Activated CD8-positive, alpha-beta memory T cell treated with anti-CD3 and anti-CD28 coated beads for 4 hours (primary cell): ENCODE results near the gene ARL17B.
A peak's percentile ranks its signal among the peaks of the same experiment; 100 is the strongest.
"Not testable (repeated sequence)": the region's sequence is repeated elsewhere in the genome, so short reads cannot be mapped to it uniquely, and the experiment has no call there.

Experiments used
- DNase-seq, 2 donors: peaks; one replicate each; pipeline ENCODE4 v3.0.0-alpha.2; 2020; ENCODE audit warnings: low read depth in 2 of 2

Gene ARL17B

DNA sequence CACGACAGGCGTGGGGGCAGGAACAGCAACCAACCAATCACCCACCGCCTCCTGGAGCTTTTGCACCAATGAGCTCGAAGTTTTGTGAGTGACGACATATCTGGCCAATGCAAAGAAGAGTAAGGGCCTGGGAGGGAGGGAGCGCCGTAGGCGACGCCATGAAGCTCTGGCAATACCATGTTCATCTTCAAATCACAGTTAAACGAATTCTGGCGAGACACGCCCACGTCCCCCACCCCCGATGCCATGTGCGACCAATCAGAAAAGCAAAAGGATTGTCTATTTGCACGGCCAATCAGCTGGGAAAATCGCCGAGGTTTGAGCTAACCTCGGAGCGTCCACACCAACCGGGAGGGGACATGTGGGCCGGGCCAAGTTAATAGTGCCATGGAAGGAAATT, at the start of gene ARL17B:
Gene ARL17B (minus strand): TSS at position 12 of the 400 bp plus-strand sequence. CDS start 3,369 bp downstream, outside the sequence.
- peak; percentile 25 to 92 for DNase-seq

DNA sequence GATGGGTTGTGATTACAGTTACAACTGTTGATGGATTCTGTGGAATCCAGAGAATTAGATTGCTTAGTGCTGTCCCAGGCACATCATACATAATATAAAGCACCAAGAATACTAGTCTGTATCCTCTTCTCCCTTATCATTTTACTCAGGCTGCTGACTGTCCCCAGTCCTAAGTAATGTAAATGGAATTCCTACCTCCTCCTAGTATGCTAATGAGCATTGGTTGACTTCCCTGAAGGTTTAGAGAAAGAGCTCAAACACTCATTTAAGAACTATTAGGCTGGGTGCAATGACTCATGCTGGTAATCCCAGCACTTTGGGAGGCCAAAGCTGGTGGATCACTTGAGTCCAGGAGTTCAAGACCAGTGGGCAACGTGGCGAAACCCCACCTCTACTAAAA, 48.3 kb upstream of the ARL17B start:
- DNase-seq = not testable (repeated sequence)

DNA sequence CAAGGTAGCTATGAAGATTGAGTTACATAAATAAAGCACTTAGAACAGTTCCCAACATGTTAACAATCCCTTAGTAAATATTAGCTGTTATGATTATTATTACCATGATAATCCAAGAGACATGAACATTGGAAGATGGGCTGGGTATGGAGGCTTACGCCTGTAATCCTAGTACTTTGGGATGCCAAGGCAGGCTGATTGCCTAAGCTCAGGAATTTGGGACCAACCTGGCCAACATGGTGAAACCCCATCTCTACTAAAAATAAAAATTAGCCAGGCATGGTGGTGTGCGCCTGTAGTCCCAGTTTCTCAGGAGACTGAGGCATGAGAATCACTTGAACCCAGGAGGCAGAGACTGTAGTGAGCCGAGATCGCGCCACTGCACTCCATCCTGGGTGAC, 45.6 kb upstream of the ARL17B start:
- DNase-seq = not testable (repeated sequence)

DNA sequence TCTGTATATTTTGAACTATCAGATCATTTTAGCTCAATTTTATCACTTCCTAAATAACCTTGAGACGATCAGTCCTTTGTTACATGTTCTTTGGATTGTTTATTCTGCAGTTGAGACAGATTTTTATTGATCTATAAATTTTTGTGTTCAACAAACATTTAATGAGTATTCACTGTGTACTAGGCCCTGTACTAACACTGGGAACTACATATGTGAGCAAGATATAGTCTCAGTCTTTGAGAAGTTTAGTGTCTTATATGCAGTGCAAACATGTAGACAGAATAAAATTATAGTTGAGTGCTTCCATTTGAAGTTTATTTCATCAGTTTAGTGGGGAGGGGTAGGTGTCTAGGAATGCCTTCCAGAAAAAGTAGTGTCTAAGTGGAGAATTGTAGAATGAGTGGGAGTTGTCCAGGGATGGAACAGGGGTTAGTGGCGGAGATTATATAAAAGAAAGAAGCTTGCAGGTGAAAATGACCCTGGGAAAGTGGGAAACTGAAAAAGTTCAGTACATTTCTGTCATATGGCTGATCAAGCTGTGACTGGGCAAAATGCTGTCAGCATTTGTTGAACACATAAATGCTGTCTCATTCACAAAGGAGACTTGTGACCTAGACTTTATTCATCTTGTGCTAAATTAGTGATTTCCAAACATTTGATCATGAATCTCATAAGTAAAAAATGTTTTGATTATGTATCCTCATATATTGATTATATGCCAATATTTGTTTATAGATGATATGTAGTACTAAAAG, 39.6 kb upstream of the ARL17B start:
- DNase-seq = not testable (repeated sequence)

DNA sequence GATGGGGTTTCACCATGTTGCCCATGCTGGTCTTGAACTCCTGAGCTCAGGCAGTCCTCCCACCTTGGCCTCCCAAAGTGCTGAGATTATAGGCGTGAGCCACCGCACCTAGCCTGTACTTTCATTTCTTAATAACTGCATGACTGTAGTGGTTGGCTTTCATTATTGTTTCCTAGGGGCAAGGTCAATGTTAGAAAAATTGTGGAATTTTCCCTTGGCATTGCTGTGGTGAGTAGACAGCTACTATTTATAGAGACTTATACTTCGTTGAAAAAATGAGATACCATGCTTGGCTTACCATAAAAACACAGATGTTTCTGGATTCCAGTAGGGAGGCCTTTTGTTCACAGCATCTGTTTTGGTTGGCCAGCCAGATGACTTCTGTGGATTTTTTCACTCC, 39.0 kb upstream of the ARL17B start:
- DNase-seq = not testable (repeated sequence)

DNA sequence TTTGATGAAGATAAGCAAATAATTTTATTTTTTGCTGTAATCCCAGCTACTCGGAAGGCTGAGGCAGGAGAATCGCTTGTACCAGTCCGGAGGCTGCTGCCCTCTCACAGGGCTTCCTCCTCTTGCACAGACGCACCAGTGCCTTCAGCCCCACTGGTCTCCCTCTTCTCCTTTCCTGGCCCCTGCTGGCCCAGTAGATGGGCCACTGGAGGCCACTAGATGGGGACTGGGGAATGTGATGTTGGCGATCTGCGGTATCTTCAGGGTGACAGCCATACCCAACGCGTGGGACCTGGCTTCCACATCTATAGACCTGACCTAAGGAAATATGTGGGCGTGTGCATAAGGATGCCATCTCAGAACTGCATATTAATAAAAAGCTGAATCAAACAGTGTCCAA, 38.4 kb upstream of the ARL17B start:
- DNase-seq = not testable (repeated sequence)

DNA sequence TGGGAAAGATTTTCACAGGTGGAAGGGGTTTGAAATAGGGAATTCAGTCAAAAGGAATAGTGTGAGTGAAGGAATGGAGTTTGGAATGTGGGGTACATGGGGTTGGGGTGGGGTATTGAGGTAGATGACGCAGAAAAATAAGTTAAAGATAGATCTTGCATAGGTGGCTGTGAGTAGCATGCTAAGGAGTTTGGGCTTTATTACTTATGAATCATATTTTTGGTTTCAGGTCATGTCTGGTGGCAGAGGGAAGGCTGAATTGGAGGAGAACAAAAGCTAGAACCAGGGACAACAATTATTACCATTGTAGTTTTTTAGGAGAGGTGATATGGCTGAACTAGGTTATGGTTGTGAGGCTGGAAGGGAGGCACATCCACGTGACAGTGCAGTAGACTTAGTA, 34.7 kb upstream of the ARL17B start:
- DNase-seq = not testable (repeated sequence)

DNA sequence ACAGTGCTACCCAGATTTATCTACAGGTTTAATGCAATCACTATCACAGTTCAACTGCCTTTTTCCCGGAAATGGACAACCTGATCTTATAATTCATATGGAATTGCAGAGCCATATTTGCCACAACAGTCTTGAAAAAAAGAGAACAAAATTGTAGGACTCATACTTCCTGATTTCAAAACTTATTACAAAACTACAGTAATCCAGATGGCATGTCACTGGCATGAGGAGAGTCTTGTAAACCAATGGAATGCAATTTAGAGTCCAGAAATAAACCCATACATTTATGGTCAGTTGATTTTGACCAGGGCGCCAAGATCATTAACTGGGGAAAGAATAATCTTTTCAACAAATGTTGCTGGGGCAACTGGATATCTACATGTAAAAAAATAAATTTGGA, 32.1 kb upstream of the ARL17B start:
- DNase-seq = not testable (repeated sequence)

DNA sequence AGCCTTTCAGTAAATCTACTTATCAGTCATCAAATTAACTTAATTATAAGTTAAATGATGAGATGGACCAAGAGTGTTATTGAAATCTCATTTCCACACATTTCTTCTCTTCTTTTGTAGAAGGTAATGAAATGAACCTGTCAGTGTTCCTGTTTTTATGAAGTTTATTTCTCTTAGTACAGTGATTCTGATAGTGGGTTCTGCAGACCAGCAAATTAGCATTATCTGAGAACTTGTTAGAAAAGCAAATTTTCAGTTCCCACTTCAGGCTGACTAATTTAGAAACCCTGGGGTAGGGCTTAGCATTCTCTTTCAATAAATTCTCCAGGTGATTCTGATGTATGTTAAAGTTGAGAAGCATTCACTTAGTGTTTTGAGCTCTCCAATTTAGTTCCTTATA, 23.9 kb upstream of the ARL17B start:
- not testable (repeated sequence) for DNase-seq

DNA sequence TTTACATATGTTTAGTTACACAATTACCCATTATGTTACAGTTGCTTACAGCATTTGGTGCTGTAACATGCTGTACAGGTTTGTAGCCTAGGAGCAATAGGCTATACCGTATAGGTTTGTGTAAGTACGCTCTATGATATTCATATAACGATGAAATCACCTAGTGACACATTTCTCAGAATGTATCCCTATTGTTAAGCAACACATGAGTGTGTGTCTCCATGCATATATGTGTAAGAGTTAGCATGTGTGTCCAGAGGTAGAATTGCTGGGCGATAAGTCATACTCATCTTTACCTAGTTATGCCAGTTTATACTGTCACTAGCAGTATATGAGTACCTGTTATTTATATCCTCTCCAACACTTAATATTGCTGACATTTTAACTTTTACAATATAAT, 21.6 kb upstream of the ARL17B start:
- not testable (repeated sequence) for DNase-seq

DNA sequence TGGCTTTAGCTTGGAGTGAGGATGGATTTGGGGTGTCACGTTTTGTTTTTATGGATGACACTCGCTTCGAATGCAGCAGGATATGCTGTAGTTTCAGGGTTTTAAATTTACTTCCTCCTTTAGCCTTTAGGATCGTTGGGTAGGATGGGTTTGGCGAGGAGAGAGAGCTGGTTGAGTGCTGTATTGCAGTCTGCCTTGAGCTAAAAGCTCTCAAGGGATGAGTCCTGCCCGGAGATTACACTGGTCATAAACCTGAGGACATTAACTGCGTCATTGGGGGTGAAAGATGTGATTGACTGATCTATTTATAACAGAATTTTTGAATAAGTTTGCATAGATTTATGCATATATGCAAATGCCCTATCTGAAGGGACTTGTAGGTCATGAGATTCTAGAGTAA, 11.9 kb upstream of the ARL17B start:
- not testable (repeated sequence) for DNase-seq

DNA sequence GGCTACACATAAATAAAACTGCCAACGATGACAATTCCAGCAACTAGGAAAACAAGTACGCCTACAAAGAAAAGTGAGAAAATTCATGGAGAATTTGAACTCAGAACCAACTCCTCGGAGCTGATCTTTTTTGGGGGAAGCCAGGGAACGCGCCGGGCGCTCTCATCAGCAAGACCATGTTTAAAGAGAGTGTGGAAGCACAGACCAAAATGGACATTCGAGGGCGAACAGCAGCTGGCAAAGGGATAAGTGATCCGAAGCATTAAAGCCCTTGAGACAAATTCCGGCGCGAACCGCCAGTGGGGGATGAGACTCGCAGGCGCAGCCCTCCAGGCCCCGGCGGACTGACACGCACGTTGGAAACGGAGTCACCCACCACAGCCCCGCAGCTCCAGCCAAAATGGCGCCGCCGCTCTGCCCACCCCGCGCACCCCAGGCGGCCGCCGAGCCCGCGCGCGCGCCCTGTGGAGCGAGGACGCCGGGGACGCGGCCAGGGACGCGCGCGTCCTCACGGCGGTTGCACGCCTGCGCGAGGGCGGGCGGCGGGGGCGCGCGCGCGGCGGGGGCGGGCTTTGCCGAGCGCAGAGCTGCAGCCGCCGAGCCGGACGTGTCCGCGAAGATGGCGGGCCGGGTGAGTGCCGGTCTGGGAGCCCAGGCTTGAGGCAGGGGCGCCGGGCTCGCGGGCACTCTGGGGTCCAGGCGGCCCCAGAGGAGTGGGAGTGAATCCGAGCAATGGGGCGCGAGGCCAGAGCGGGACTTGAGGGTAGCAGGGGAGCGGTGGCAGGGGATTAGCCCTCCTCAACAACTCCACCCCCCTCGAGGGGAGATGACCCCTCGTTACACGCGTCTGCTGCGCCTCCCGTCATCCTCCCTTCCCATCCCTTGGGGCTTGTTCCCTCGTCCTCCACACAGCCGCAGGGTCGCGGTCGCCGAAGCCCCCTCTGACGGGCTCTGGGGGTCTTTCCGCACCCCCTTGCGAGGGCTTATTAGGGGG, 11.0 kb upstream of the ARL17B start:
- not testable (repeated sequence) for DNase-seq

DNA sequence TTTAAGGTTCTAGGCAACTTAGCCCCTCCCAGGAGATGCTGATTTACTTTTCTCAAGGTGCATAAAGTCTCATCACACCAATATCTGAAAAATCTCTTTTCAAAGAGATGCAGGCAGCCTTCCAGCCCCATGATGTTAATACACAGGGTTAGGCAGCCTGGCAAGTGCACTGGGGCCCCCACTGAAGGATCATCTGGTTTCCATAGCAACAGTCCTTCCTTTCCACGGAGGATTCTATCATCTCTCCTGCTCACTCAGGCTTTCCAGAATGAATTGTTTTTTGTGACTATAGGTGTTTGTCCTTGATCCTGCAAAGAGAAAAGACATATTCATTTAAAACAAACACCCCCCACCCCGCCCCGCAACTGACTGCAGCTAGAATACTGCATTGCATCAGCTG, 6.0 kb upstream of the ARL17B start:
- DNase-seq = not testable (repeated sequence)

DNA sequence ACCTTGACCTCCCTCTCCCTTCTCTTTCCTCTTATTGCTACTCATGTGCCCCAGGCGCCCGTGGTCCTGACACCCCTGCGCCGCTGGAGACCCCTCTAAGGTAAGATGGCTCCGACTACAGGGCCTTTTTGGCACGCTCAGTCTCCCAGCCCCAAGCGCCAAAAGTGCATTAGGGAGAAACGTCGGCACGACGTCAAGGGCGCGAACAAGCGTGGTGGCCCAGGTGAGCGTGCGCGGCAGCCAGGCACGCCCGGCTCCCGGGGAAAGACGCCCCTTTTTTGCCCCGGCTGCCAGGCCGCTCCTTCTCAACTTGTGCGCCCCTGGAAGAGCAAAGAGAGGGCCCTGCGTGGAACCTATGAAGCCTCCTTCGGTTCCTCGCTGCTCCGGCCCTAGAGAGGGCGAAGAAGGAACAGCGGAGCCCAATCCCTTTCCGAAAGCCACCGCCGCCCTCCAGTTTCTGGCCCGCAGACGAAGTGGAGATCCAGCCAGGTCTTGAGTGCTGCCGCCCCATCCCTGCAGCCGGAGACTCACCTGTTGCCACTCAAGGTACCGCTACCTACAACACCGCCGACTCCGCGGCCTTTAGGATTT, 326 bp downstream of the ARL17B start:
- DNase-seq = not testable (repeated sequence)

DNA sequence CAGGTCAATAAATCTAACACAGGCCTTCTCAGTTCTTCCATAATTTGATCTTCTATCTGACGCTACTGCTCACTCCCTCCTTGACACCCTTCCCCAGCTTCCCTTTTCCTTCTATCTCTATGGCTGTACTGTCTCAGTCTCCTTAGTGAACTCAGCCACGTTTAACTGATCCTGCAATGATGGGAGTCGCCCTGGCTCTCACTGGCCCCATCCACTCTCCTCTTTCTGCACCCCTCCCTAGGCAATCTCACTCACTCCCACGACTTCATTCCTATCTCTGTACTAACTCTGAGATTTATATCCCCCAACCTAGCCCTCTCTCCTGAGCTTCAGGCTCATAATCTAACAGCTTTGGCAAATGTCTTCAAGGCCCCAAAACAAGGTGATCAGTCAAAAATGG, 7.7 kb downstream of the ARL17B start:
- not testable (repeated sequence) for DNase-seq

DNA sequence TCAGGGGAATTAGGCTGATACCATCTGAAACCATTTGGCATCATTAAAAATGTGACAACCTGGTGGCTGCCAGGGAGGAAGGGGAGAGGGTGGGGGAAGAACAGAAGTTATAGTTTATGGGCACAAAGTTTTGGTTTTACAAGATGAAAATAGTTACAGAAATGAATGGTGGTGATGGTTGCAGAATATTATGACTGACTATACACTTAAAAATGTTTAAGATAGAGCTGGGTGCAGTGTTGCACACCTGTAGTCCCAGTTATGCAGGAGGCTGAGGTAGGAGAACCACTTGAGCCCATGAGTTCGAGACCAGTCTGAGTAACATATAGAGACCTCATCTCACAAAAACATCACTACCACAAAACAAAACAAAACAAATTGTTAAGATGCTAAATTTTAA, 12.5 kb downstream of the ARL17B start:
- DNase-seq = not testable (repeated sequence)

DNA sequence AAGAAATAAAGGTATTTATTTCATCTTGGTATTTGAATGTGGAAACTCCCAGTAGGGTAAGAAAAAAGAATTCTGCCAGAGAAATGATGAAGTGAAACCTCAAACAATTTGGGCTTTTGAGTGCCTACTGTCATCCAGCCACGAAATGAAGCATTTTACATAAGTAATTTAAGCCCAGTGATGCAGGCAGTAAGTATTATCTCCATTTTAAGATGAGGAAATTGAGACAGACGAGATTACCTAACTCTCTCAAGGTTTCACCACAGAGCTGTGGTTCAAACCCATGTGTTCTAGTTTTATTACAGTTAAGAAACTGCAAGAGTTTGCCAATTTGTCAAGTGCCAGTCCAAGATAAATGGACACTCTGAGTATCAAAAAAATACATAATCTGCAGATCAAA, 13.2 kb downstream of the ARL17B start:
- DNase-seq = not testable (repeated sequence)

DNA sequence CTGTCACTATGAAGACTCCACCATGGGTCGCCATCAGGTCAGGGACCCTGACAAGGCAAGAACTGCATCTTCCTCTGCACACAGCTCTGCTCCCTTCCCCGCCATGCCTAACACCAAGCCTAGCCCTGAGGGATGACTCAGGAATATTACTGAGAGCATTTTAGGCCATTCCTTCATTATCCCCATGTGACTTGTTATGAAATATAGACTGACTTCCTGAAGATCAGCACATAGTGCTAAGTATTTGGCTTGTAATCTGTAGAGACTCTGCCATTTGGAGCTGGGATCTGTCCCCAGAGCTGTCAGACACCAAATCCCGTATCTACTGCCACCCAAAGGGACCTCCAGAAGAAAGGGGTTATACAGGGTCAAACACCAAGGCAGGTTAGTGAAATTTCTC, 19.4 kb downstream of the ARL17B start:
- not testable (repeated sequence) for DNase-seq

DNA sequence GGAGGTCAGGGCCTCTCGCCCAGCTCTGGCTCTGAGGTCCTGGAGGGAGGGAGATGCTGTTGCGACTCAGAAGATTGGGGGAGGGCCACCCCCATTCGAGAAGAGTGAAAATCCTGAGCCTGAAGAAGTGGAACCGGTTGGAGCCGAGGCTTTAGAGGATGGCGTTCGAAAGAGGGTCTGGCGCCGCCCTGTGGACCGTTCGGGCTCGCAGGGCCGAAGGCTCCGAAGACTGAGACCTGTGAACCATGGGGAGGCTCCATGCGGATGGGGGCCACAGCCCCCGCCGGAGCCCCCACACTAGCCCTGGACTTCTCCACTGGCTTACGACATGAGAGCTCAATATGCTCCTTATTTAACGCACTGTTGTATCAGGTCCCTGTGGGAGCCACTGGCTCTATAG, 20.3 kb downstream of the ARL17B start:
- not testable (repeated sequence) for DNase-seq

DNA sequence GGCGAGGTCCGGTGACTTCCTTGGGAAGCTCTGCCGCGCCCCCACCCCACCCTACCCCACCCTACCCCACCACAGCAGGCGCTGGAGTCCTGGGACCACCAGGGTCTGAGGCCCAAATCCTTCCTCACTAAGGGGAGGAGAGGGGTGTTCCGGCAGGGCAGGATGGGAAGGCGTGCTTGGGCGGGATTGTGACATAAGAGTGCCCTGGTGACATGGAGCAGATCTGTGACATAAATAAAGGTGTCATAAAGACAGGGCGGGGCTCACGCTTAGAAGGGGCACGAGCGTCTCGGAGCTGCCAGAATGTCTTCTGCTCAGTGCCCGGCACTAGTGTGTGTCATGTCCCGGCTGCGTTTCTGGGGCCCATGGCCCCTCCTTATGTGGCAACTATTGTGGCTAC, 66.7 kb downstream of the ARL17B start, which contains the start of gene LRRC37A:
Gene LRRC37A (plus strand): TSS at position 301 of the 400 bp plus-strand sequence. CDS start 3 bp downstream, at position 304.
- DNase-seq = not testable (repeated sequence)

DNA sequence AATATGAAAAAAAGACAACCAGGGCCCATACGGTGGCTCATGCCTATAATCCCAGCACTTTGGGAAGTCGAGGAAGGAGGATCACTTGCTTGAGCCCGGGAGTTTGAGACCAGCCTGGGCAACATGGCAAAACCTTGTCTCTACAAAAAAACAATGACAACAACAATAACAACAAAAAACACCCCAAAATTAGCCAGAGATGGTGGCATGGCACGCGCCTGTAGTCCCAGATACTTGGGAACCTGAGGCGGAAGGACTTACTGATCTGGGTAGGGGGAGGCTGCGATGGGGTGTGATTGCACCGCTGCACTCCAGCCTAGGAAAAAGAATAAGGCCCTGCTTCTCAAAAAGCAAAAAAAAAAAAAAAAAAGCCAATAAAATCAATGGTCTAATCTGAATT, 69.9 kb downstream of the ARL17B start:
- DNase-seq = not testable (repeated sequence)
